ENCODE measurements around the gene PLPP2. TPM values are rescaled to one million over a fixed set of nuclear protein-coding genes. Genes with fewer than 3 reads are reported as not detected.

The PLPP2 gene
- total RNA-seq, 1 experiment from 2014 or later: 143 TPM

DNA sequence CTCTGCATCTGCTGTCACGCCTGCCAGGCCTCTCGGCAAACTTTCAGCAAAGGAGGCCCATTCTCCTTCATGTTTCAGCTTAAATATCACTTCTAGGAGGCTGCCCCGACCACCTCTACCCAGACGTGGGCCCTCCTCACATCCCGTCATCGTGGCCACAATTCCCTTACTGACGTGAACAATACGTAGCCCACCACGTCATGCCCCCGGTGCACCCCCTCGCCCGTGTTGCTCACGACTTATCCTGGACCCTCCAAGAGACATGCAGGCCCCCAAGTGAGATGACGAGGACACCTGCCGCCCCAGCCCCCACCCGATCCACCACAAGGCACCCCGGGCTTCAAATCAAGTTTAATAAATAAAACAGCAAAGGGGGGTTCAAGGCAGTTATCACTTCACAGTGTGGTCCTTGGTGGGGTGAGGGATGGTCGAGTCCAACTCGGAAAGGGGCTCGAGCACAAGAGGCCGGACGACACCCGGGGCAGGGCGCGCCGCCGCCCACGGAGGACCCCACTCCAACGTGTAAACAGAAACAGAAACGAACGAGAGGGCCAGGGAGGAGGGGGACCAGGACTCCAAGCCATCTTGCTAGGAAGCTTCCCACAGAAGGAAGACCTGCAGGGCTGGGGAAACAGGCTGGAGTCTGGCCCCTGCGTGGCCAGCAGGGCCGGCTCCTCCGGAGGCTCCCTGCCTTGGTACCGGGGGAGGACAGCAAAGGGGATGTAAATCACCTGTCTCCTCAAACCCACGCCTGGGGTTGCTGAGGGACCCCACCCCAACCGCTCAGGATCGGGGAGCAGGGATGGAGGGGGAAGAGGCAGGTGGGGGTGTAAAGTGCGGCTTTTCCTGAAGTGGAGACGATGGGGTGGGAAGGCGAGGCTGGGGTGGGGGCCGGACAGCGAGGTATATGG is 14.3 kb upstream of the PLPP2 start:
- Histone ChIP-seq H3K4me1 (replicated peaks; ENCODE audit: insufficient read depth) (no peaks in the 10 kb centered on the region), H3K79me2 (ENCODE audit: low read depth) (no peaks in the 10 kb centered on the region), H3K36me3 (ENCODE audit: low read depth) (no peaks in the 10 kb centered on the region), H3K4me3 (no peak overlapping the region), H3F3A (ENCODE audit: insufficient read depth, low read depth) (0 out of 2 replicates have a peak, but pooled peaks cover 3% of the 10 kb centered on the region), H3K27me3 (ENCODE audit: insufficient read depth, low read depth) (no peaks in the 10 kb centered on the region), H3K9me2 (ENCODE audit: insufficient read depth) (no peaks in the 10 kb centered on the region), H3K9me3 (ENCODE audit: insufficient read depth, low read depth) (no peaks in the 10 kb centered on the region), H4K20me1 (ENCODE audit: insufficient read depth) (no peaks in the 10 kb centered on the region; the same call in 1 of the 2 replicates), H3K4me2 (no peak overlapping the region), H3K27ac (no peak overlapping the region), H2AFZ (no peak overlapping the region)
- DNase-seq: no peak
- TF ChIP-seq CTCF (conservative IDR thresholded peaks at IDR 0.05) (no peak), EZH2 (IDR thresholded peaks at IDR 0.05; ENCODE audit: low read depth) (no peak)
- intact Hi-C loops (cut with micrococcal nuclease; ENCODE audit: unreplicated experiment): no loop called here
- ChIA-PET POLR2A (ENCODE audit: unreplicated experiment) (no interaction called here), CTCF (interaction anchor here (0.7 kb wide), 1 partner anchor 671 kb away, joined by 6 read pairs; no protein-coding TSS in a partner anchor)
- BruUV-seq (replicated peaks): TSS peak; percentile 21

DNA sequence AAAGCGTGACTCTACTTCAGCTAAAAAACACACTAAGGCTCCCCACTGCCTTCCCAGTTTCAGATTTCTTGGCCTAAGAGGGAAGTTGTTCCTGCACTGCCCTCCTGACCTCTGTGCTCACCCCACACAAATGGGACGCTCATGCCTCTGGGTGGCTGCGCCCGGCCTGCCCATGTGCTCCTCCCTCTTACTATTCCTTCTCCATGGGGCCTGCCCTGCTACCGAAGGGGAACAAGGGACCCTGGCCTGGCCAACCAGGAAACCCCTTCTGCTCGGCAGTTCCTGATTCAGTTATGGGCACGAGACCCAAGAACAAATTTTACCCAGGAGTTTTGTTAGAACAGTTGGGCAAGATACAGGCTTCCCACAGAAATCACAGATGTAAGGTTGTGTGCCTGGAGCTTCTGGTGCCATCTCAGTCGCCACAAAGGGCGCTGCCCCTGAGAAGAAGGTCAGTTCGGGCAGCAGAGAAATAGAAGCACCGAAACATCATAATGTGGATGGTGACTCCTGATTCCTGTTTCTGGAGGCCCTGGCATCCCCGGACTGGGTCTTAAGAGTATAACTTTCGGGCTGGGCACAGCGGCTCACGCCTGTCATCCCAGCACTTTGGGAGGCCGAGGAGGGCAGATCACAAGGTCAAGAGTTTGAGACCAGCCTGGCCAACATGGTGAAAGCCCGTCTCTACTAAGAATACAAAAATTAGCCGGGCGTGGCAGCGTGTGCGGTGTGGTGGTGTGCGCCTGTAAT is 5.4 kb upstream of the PLPP2 start:
- Histone ChIP-seq H3K4me3 (no peak overlapping the region), H2AFZ (no peak overlapping the region), H3F3A (ENCODE audit: insufficient read depth, low read depth) (peaks cover 18% of the 10 kb centered on the region; the same call in 1 of the 2 replicates), H3K27ac (no peak overlapping the region), H3K27me3 (ENCODE audit: insufficient read depth, low read depth) (no peaks in the 10 kb centered on the region), H3K9me3 (ENCODE audit: insufficient read depth, low read depth) (no peaks in the 10 kb centered on the region), H3K79me2 (ENCODE audit: low read depth) (no peaks in the 10 kb centered on the region), H3K4me1 (replicated peaks; ENCODE audit: insufficient read depth) (no peaks in the 10 kb centered on the region), H4K20me1 (ENCODE audit: insufficient read depth) (no peaks in the 10 kb centered on the region), H3K9me2 (ENCODE audit: insufficient read depth) (no peaks in the 10 kb centered on the region), H3K4me2 (no peak overlapping the region), H3K36me3 (ENCODE audit: low read depth) (no peaks in the 10 kb centered on the region)
- no peak for DNase-seq
- TF ChIP-seq CTCF (conservative IDR thresholded peaks at IDR 0.05) (no peak), EZH2 (IDR thresholded peaks at IDR 0.05; ENCODE audit: low read depth) (no peak)
- ChIA-PET CTCF (no interaction called here), POLR2A (ENCODE audit: unreplicated experiment) (no interaction called here)
- intact Hi-C loops (cut with micrococcal nuclease; ENCODE audit: unreplicated experiment): no loop called here
- no TSS peak for BruUV-seq (replicated peaks)

DNA sequence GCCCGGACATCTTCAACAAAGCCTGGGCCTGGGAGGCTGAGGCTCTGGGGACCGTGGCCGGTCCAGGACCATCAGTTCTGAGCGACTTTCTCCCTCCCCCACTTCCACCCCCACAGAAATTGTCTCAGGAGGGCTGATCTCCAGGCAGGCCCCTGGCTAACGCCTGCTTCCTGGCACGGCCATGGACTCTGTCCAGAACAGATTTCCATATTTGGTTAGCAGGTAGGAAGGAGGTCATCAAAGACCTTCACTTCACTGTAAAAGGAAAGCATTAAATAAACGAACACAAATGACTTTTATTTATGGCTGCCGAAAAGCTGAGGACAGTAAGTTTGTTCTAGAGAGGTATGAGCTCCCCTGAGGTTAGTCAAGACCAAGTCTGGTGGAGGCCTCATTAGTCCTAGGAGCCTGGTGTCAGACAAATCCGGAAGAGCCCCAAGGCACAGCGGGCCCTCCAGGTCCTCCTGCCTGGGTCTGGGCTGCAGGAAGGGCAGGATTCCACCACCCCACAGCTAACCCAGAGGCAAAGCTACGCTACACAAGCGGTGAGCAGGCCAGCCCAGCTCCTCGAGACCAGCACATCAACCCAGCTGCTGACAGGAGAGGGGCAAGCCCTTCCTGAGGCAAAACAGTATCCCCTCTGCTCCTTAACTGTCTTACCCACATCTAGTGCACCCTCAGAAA is 4.6 kb upstream of the PLPP2 start:
- Histone ChIP-seq H3K36me3 (ENCODE audit: low read depth) (no peaks in the 10 kb centered on the region), H3K27ac (no peak overlapping the region), H3K79me2 (ENCODE audit: low read depth) (no peaks in the 10 kb centered on the region), H3K4me1 (replicated peaks; ENCODE audit: insufficient read depth) (no peaks in the 10 kb centered on the region), H3K9me2 (ENCODE audit: insufficient read depth) (no peaks in the 10 kb centered on the region), H3K27me3 (ENCODE audit: insufficient read depth, low read depth) (no peaks in the 10 kb centered on the region), H3K4me2 (no peak overlapping the region), H3F3A (ENCODE audit: insufficient read depth, low read depth) (peaks cover 19% of the 10 kb centered on the region), H3K9me3 (ENCODE audit: insufficient read depth, low read depth) (no peaks in the 10 kb centered on the region), H2AFZ (no peak overlapping the region), H3K4me3 (no peak overlapping the region), H4K20me1 (ENCODE audit: insufficient read depth) (no peaks in the 10 kb centered on the region)
- intact Hi-C loops (cut with micrococcal nuclease; ENCODE audit: unreplicated experiment): no loop called here
- ChIA-PET CTCF (interaction anchor here (0.7 kb wide), 1 partner anchor 32 kb away, joined by 4 read pairs; no protein-coding TSS in a partner anchor), POLR2A (ENCODE audit: unreplicated experiment) (no interaction called here)
- no peak for DNase-seq
- BruUV-seq (replicated peaks): no TSS peak
- TF ChIP-seq EZH2 (IDR thresholded peaks at IDR 0.05; ENCODE audit: low read depth): no peak
- TF ChIP-seq CTCF (conservative IDR thresholded peaks at IDR 0.05): no peak

All from PC-9 (cell line).